AG04450 (cell line): Measurements from ENCODE around the gene ZNF195. TPM values are rescaled to one million over a fixed set of nuclear protein-coding genes. Genes with fewer than 3 reads are reported as not detected.
"Not testable (repeated sequence)": the region's sequence is repeated elsewhere in the genome, so short reads cannot be mapped to it uniquely, and the experiment has no call there.

Experiments
- CTCF ChIA-PET: fragments of 300-600, 350-600 bp; formaldehyde crosslinking; extraction: SDS; loops from one replicate; lab custom pipeline; 2022; ENCODE audit warnings: antibody characterized with exemption, inconsistent platforms; lab: Charles Lee
- POLR2A ChIA-PET: fragments of 350-600 bp; formaldehyde crosslinking; extraction: SDS; loops from one replicate; lab custom pipeline; 2021; ENCODE audit warnings: antibody characterized with exemption, inconsistent platforms; lab: Yijun Ruan, JAX
- DNase-seq: peaks from one replicate; pipeline ENCODE4 v3.0.0-alpha.2; 2011; ENCODE audit warnings: low read depth, low spot score
- H3K27ac ChIP-seq: one replicate; pipeline ENCODE4 v1.5.1; 2012; ENCODE audit warnings: low read depth, low read length, control low read depth
- H3K27me3 ChIP-seq: one replicate; pipeline ENCODE4 v1.6.0; 2012; ENCODE audit warnings: low read length; ENCODE audit not compliant: control insufficient read depth, insufficient read depth
- H3K4me3 ChIP-seq: 2 replicates; pipeline ENCODE4 v1.5.1; 2011; ENCODE audit warnings: mild to moderate bottlenecking, low read depth, low read length, control low read depth
- H3K9me3 ChIP-seq: 2 replicates; pipeline ENCODE4 v1.5.1; 2012; ENCODE audit warnings: low read length; ENCODE audit not compliant: control insufficient read depth, insufficient read depth
- polyA plus RNA-seq: library from polyadenylated mRNA; depleted of rRNA; stranded (reverse); fragments of >200 nt; gene quantifications from 2 replicates; pipeline ENCODE4 v1.2.3, GENCODE V29; 2011

ZNF195 gene
- polyA plus RNA-seq, 1 experiment, result 14.5 TPM

- H3K4me3 ChIP-seq, H3K27ac ChIP-seq, H3K9me3 ChIP-seq, DNase-seq, H3K27me3 ChIP-seq, CTCF ChIA-PET, POLR2A ChIA-PET: not testable (repeated sequence)
Observed at GRCh38 chr11:3402861-3403250, 23.9 kb upstream of the ZNF195 start.

GRCh38 chr11:3402181-3402860 lies 23.4 kb upstream of the ZNF195 start:
- H3K4me3 ChIP-seq, DNase-seq, H3K27me3 ChIP-seq, H3K27ac ChIP-seq, CTCF ChIA-PET, H3K9me3 ChIP-seq, POLR2A ChIA-PET: not testable (repeated sequence)

- DNase-seq, H3K27ac ChIP-seq, H3K9me3 ChIP-seq, POLR2A ChIA-PET, H3K27me3 ChIP-seq, CTCF ChIA-PET, H3K4me3 ChIP-seq: not testable (repeated sequence)
Observed at GRCh38 chr11:3401052-3401451, 22.1 kb upstream of the ZNF195 start.

GRCh38 chr11:3398509-3398908 lies 19.6 kb upstream of the ZNF195 start:
- H3K27me3 ChIP-seq, H3K27ac ChIP-seq, H3K4me3 ChIP-seq, DNase-seq, POLR2A ChIA-PET, CTCF ChIA-PET, H3K9me3 ChIP-seq: not testable (repeated sequence)

- H3K27ac ChIP-seq, H3K9me3 ChIP-seq, CTCF ChIA-PET, DNase-seq, POLR2A ChIA-PET, H3K4me3 ChIP-seq, H3K27me3 ChIP-seq: not testable (repeated sequence)
Observed at GRCh38 chr11:3398106-3398505, 19.2 kb upstream of the ZNF195 start.

GRCh38 chr11:3397210-3397609 lies 18.3 kb upstream of the ZNF195 start:
- CTCF ChIA-PET, DNase-seq, H3K9me3 ChIP-seq, H3K4me3 ChIP-seq, H3K27ac ChIP-seq, H3K27me3 ChIP-seq, POLR2A ChIA-PET: not testable (repeated sequence)

GRCh38 chr11:3395468-3395867 lies 16.5 kb upstream of the ZNF195 start:
- POLR2A ChIA-PET, H3K4me3 ChIP-seq, H3K27me3 ChIP-seq, H3K9me3 ChIP-seq, DNase-seq, H3K27ac ChIP-seq: not testable (repeated sequence)
- CTCF ChIA-PET, result interaction anchor here (1.1 kb wide), 1 partner anchor 13 kb away, joined by 3 read pairs; no protein-coding TSS in a partner anchor

GRCh38 chr11:3394956-3395355 lies 16.0 kb upstream of the ZNF195 start:
- CTCF ChIA-PET, result interaction anchor here (1.1 kb wide), 1 partner anchor 14 kb away, joined by 3 read pairs; no protein-coding TSS in a partner anchor
- DNase-seq, H3K4me3 ChIP-seq, H3K27ac ChIP-seq, H3K9me3 ChIP-seq, POLR2A ChIA-PET, H3K27me3 ChIP-seq: not testable (repeated sequence)

- H3K27ac ChIP-seq, H3K4me3 ChIP-seq, H3K9me3 ChIP-seq, H3K27me3 ChIP-seq, DNase-seq, CTCF ChIA-PET, POLR2A ChIA-PET: not testable (repeated sequence)
Observed at GRCh38 chr11:3393450-3393849, 14.5 kb upstream of the ZNF195 start.
